Activated gamma-delta T cell (primary cell): ENCODE measurements around the gene CLIC3.
A peak's percentile ranks its signal among the peaks of the same experiment; 100 is the strongest.

Experiments used
- DNase-seq: peaks from one replicate; lab custom pipeline; 2025; lab: John Stamatoyannopoulos, UW

The CLIC3 gene

GRCh38 chr9:136951541-136952320 lies 44.6 kb downstream of the CLIC3 start, which contains the start of gene LCN12:
Gene LCN12 (plus strand): TSS chr9:136952273. CDS start chr9:136952328, 55 bp downstream.
- DNase-seq = no peak

DNA sequence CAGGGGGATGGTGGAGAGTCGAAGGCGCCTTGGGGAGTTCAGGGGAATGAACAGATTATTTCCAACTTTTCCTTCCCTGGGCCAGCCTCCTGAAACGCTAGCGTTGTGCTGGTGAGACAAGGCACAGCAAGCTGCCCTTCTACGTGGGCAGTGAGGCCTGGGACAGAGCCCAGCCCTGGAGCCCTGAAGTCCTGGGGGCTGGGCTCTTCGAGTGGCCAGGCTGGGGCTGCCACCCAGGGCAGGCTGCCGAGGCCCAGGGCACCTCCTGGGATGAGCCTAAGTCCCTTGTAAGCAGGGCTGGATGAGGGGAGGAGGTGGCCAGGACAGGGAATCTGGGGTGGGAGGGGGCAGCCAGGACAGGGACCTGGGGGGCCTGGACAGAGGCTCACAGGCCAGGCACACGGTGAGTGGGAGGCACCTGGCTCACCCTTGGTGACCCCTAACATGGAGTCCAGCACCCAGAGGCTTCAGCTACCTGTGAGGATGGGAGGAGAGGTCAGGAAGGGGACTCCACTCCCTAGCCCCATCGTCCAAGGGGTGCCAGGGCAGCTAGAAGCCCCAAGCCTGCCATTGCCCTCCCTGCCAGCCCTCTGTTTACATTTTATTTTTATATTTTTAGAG lies 45.6 kb downstream of the CLIC3 start:
- no peak for DNase-seq

DNA sequence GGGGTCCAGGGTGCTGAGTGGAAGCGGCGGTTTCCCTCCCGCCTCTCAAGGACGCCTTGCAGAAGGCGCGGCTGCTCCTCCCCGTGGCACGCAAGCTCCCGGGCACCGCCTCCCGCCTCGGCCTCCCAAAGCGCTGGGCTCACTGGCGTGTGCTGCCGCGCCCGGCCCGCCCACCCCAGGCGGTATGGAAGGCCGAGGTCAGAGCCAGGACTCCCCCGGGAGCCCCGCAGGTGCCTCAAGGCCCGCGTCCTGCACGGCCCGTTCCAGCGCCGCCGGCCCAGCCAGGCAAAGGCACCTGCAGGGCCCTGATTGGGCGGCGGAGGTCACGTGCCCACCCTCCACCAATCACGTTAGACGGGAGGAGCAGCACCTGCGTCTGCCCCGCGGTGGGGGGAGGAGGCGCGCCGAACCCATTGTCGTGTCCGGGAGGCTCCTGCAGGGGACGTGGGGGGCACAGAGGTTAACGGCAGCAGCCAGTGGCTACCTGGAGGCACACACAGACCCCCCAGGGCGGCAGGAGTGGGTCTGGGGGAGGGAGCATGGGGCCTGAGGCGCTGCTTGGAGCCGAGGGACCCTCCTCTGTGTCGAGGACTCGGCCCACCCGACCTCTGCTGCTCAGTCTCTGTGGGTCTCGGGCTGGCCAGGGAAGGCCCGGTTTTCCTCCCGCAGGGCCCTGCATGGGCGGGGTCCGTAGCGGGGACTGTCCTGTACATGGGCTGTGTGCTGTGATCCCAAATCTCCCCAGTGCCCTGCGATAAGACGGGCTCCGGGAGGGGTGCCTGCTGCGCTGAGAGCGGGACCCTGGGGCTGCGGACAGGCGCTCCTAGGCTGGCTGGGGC lies 46.3 kb downstream of the CLIC3 start:
- peak; percentile 96 for DNase-seq

- DNase-seq = no peak
These were observed 47.0 kb downstream of the CLIC3 start for GRCh38 chr9:136949239-136949816.

DNA sequence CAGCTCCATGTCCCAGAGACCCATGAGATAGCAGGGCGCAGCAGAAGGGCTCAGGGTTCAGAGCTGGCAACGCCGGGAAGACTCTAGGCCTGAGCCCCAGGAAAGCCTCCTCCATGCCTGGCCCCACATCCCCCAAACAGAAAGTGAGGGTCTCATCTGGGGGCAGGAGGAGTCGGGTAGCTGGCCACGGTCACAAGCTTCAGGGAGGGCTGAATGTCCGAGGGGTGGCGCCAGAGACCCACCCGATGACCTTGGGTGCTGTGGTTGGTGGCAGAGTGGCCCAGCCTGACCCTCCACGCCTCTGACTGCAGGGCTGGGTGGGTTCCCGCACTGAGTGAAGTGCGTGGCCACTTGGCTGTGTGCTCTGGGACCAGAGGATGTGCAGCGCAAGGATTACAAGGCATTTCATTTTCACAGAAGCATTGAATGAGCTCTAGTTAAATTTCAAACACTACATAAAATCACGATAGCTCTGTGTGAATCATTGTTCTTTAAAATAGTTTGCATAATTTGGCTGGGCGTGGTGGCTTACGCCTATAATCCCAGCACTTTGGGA lies 48.3 kb downstream of the CLIC3 start:
- DNase-seq = no peak

- DNase-seq = no peak
These were observed 49.1 kb downstream of the CLIC3 start for GRCh38 chr9:136947028-136947891.

- DNase-seq = no peak
These were observed 49.9 kb downstream of the CLIC3 start for GRCh38 chr9:136946228-136947027.

DNA sequence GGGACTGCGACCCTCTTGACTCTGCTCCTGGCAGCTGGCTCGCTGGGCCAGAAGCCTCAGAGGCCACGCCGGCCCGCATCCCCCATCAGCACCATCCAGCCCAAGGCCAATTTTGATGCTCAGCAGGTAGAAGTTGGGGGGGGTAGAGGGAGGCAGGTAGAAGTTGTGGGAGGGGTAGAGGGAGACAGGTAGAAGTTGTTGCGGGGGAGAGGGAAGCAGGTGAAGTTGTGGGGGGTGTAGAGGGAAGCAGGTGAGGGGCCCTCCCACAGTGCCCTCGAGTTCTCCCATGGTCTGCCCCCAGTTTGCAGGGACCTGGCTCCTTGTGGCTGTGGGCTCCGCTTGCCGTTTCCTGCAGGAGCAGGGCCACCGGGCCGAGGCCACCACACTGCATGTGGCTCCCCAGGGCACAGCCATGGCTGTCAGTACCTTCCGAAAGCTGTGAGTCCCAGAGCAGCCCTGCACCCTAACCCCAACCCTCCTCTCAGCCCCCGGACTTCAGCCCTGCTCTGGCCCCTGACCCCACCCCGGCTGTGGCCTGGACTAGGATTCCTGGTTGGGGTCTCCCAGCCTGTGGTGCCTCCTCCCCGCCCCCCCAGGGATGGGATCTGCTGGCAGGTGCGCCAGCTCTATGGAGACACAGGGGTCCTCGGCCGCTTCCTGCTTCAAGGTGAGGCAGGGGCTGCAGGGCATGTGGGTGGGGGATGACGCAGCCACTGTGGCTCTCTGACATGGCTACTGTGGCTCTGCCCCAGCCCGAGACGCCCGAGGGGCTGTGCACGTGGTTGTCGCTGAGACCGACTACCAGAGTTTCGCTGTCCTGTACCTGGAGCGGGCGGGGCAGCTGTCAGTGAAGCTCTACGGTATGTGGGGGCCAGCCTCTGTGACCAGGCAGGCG lies 50.8 kb downstream of the CLIC3 start:
- DNase-seq = no peak
